Caco-2 (cell line): ENCODE results near the gene OR8D2. TPM values are rescaled to one million over a fixed set of nuclear protein-coding genes. Genes with fewer than 3 reads are reported as not detected.

Experiments
- BruUV-seq: library from RNA; stranded (reverse); fragments of 400-500 nt; replicated peaks from 2 replicates; lab custom pipeline; 2021; lab: Mats Ljungman, UMichigan
- CTCF ChIA-PET: fragments of 300-600 bp; sonication (Branson Sonifier 250); formaldehyde crosslinking; loops from one replicate; lab custom pipeline; 2022; ENCODE audit warnings: antibody characterized with exemption; lab: Charles Lee
- POLR2A ChIA-PET: fragments of 300-600 bp; sonication (Branson Sonifier 250); formaldehyde crosslinking; loops from one replicate; lab custom pipeline; 2022; ENCODE audit warnings: antibody characterized with exemption; lab: Charles Lee
- DNase-seq, 2 experiments: peaks; one replicate each; pipeline versions ENCODE4 v3.0.0 to v3.0.0-alpha.2; 2020 to 2022
- H3K27me3 ChIP-seq: replicated peaks from 2 replicates; pipeline ENCODE4 v1.6.0; 2011; ENCODE audit warnings: low read length; ENCODE audit not compliant: control insufficient read depth, insufficient read depth
- H3K36me3 ChIP-seq: 2 replicates; pipeline ENCODE4 v1.5.1; 2011; ENCODE audit warnings: low read length; ENCODE audit not compliant: control insufficient read depth, insufficient read depth
- H3K4me1 ChIP-seq: fragments of 250-450 bp; sonication (Bioruptor Pico); 2 replicates; pipeline ENCODE4 v1.5.1; 2020; ENCODE audit warnings: mild to moderate bottlenecking
- H3K4me3 ChIP-seq: 2 replicates; pipeline ENCODE4 v1.5.1; 2011; ENCODE audit warnings: low read depth, mild to moderate bottlenecking, control low read depth, low read length
- H3K9me3 ChIP-seq: fragments of 250-450 bp; sonication (Bioruptor Pico); 2 replicates; pipeline ENCODE4 v1.5.1; 2020; ENCODE audit warnings: mild to moderate bottlenecking, moderate library complexity
- H3K27ac Mint-ChIP-seq: one replicate; pipeline ENCODE4 v1.8.0; 2022; ENCODE audit warnings: mixed read lengths; ENCODE audit not compliant: unreplicated experiment
- H3K27me3 Mint-ChIP-seq: one replicate; pipeline ENCODE4 v1.8.0; 2022; ENCODE audit warnings: mixed read lengths; ENCODE audit not compliant: insufficient read depth, unreplicated experiment
- H3K36me3 Mint-ChIP-seq: one replicate; pipeline ENCODE4 v1.8.0; 2022; ENCODE audit warnings: mild to moderate bottlenecking, mixed read lengths; ENCODE audit not compliant: insufficient read depth, unreplicated experiment
- H3K4me1 Mint-ChIP-seq: one replicate; pipeline ENCODE4 v1.8.0; 2022; ENCODE audit warnings: low read depth, mixed read lengths; ENCODE audit not compliant: unreplicated experiment
- H3K4me3 Mint-ChIP-seq: one replicate; pipeline ENCODE4 v1.8.0; 2022; ENCODE audit warnings: mild to moderate bottlenecking, moderate library complexity, mixed read lengths; ENCODE audit not compliant: unreplicated experiment
- H3K9me3 Mint-ChIP-seq: one replicate; pipeline ENCODE4 v1.8.0; 2022; ENCODE audit warnings: mixed read lengths; ENCODE audit not compliant: unreplicated experiment
- CTCF ChIP-seq, 2 experiments: fragments of 200-600 bp in 1 of 2; IDR thresholded peaks; 1 replicate in 1 of 2; 2 replicates in 1 of 2; pipeline versions ENCODE4 v1.5.1 to v1.8.0; 2011 to 2022; ENCODE audit warnings: antibody characterized with exemption in 1 of 2, control low read depth in 1 of 2, inconsistent platforms in 1 of 2, low read depth in 1 of 2, low read length in 1 of 2, mild to moderate bottlenecking in 1 of 2, moderate library complexity in 1 of 2; ENCODE audit not compliant: insufficient read depth in 1 of 2, severe bottlenecking in 1 of 2, unreplicated experiment in 1 of 2
- intact Hi-C: fragments of 100-400 bp; cut with micrococcal nuclease; formaldehyde crosslinking; loops from one replicate; pipeline ENCODE4 v1.10.0; 2022; ENCODE audit not compliant: unreplicated experiment
- total RNA-seq: library from RNA; stranded (reverse); gene quantifications from 2 replicates; pipeline ENCODE4 v1.2.3, GENCODE V29; 2022

Gene OR8D2
- total RNA-seq, 1 experiment from 2014 or later: not detected

- H3K9me3 Mint-ChIP-seq: peaks cover 9% of the 10 kb centered on the region
- intact Hi-C loops: loop anchor here (1.0 kb wide), 2 partner anchors 170 to 207 kb away; no protein-coding TSS in a partner anchor
- POLR2A ChIA-PET: no interaction called here
- CTCF ChIA-PET: interaction anchor here (0.7 to 1.0 kb wide), 2 partner anchors 206 to 208 kb away, joined by 3 to 18 read pairs; no protein-coding TSS in a partner anchor
- H3K36me3 Mint-ChIP-seq: no peaks in the 10 kb centered on the region
- no peak overlapping the region for H3K4me3 ChIP-seq
- DNase-seq: no peak
- no TSS peak for BruUV-seq
- no peaks in the 10 kb centered on the region for H3K36me3 ChIP-seq
- TF ChIP-seq CTCF (IDR thresholded peaks at IDR 0.05; ENCODE audit: insufficient read depth in 1 of 2, low read depth in 1 of 2, low read length in 1 of 2, severe bottlenecking in 1 of 2, unreplicated experiment in 1 of 2): peak; percentile 46 to 54
- no peaks in the 10 kb centered on the region for H3K9me3 ChIP-seq
- peaks cover 13% of the 10 kb centered on the region for H3K4me1 Mint-ChIP-seq
- H3K4me3 Mint-ChIP-seq: no peak overlapping the region
- H3K27ac Mint-ChIP-seq: no peak overlapping the region
- H3K27me3 Mint-ChIP-seq: no peaks in the 10 kb centered on the region
- no peaks in the 10 kb centered on the region for H3K27me3 ChIP-seq
- peaks cover 17% of the 10 kb centered on the region for H3K4me1 ChIP-seq
Observed at GRCh38 chr11:124277804-124278203, 42.2 kb downstream of the OR8D2 start.

GRCh38 chr11:124277207-124277606 lies 42.8 kb downstream of the OR8D2 start:
- POLR2A ChIA-PET: no interaction called here
- H3K27me3 ChIP-seq: no peaks in the 10 kb centered on the region
- Mint-ChIP-seq H3K36me3 (no peaks in the 10 kb centered on the region), H3K27me3 (no peaks in the 10 kb centered on the region), H3K9me3 (peaks cover 9% of the 10 kb centered on the region), H3K4me3 (no peak overlapping the region), H3K27ac (no peak overlapping the region), H3K4me1 (peaks cover 13% of the 10 kb centered on the region)
- BruUV-seq: no TSS peak
- DNase-seq: no peak
- no peaks in the 10 kb centered on the region for H3K36me3 ChIP-seq
- no peak overlapping the region for H3K4me3 ChIP-seq
- peaks cover 17% of the 10 kb centered on the region for H3K4me1 ChIP-seq
- no peaks in the 10 kb centered on the region for H3K9me3 ChIP-seq
- TF ChIP-seq CTCF (IDR thresholded peaks at IDR 0.05; ENCODE audit: insufficient read depth in 1 of 2, low read depth in 1 of 2, low read length in 1 of 2, severe bottlenecking in 1 of 2, unreplicated experiment in 1 of 2): no peak
- CTCF ChIA-PET: interaction anchor here (1.0 kb wide), 1 partner anchor 206 kb away, joined by 18 read pairs; no protein-coding TSS in a partner anchor
- intact Hi-C loops: loop anchor here (1.0 kb wide), 2 partner anchors 169 to 206 kb away; no protein-coding TSS in a partner anchor

- Histone ChIP-seq H3K4me3 (no peak overlapping the region), H3K4me1 (peaks cover 17% of the 10 kb centered on the region), H3K36me3 (no peaks in the 10 kb centered on the region), H3K9me3 (no peaks in the 10 kb centered on the region), H3K27me3 (no peaks in the 10 kb centered on the region)
- TF ChIP-seq CTCF (IDR thresholded peaks at IDR 0.05; ENCODE audit: insufficient read depth in 1 of 2, low read depth in 1 of 2, low read length in 1 of 2, severe bottlenecking in 1 of 2, unreplicated experiment in 1 of 2): no peak
- Mint-ChIP-seq H3K4me1 (peaks cover 16% of the 10 kb centered on the region), H3K27ac (no peak overlapping the region), H3K36me3 (no peaks in the 10 kb centered on the region), H3K9me3 (no peaks in the 10 kb centered on the region), H3K27me3 (no peaks in the 10 kb centered on the region), H3K4me3 (no peak overlapping the region)
- CTCF ChIA-PET: no interaction called here
- no peak for DNase-seq
- intact Hi-C loops: no loop called here
- POLR2A ChIA-PET: interaction anchor here (0.6 kb wide), 1 partner anchor 457 kb away, joined by 3 read pairs; no protein-coding TSS in a partner anchor
- BruUV-seq: no TSS peak
Observed at GRCh38 chr11:124276081-124276480, 43.9 kb downstream of the OR8D2 start.
